ENCODE data around the gene ATXN10.

Gene ATXN10

DNA sequence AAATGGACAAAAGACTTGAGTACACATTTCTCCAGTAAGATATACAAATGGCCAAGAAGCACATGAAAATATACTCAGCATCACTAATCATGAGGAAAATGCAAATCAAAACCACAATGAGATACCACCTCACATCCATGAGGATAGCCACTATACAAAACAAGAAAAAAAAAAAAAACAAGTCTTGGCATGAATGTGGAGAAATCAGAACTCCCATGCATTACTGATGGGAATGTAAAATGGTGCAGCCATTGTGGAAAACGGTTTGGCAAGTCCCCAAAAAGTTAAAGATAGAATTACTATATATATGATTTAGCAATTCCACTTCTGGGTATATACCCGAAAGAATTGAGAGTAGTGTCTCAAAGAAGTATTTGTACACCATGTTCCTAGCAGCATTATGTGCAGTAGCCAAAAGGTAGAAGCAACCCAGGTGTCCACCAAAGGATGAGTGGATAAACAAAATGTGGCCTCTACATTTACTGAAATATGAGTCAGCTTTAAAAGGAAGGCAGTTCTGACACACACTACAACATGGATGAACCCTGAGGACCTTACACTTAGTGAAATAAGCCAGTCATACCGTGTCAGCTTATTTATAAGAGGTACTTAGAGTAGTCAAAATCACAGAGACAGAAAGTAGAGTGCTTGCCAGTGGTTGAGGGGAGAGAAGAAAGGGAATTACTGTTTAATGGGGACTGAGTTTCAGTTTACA is 159.1 kb downstream of the ATXN10 start:
- no peak for DNase-seq (ENCODE audit: low read depth)

- no peak for DNase-seq (ENCODE audit: low read depth)
Measured at GRCh38 chr22:45831394-45831793, 159.8 kb downstream of the ATXN10 start.

DNA sequence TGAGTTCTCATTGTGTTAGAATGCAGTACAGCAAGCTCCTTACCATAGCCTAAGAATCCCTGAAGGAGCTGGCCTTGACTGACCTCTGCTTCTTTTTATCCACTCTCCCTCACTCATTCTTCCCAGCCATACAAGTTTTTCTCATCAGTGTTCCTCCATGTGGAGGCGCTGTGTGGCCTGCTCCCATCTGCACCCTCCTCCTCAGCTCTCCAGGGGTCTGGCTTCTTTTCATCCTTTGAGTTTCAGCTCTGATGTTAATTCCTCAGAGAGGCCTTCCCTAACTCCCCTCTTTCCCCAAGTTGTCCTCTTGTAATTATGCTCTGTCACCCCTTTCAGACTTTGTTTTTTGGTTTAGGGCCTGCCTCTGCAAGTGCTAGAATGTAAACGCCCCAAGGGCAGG is 160.5 kb downstream of the ATXN10 start:
- no peak for DNase-seq (ENCODE audit: low read depth)

DNA sequence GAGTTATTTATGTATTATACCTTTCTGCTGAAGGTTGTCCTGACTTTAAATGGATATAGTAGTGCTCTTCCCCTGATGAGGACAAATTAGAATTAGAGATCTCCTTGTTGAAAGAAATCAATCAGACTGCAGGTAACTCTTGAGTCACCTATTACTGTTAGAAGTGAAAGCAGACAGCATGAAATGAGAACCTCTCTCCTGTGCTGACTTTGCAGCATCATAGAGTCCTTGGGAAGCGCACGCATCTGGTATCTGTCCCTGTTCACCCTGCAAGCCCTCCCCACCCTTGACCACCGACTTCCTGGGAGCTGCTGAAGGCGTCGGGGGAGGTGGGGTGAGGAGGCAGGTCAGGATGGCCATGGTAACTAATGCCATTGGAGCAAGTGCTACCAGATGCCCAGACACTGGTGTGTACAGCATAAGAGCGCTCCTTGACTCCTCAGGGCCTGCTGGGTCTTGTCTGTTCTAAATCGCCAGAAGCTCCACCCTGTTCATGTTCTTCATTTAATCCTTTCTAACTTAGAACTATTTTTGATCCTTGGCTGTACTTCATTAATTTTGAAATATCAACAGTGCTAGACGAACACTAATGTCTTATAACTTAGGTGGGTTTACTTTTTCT is 161.4 kb downstream of the ATXN10 start:
- DNase-seq (ENCODE audit: low read depth) = no peak

- DNase-seq (ENCODE audit: low read depth) = no peak
Measured at GRCh38 chr22:45833613-45834012, 162.0 kb downstream of the ATXN10 start.

DNA sequence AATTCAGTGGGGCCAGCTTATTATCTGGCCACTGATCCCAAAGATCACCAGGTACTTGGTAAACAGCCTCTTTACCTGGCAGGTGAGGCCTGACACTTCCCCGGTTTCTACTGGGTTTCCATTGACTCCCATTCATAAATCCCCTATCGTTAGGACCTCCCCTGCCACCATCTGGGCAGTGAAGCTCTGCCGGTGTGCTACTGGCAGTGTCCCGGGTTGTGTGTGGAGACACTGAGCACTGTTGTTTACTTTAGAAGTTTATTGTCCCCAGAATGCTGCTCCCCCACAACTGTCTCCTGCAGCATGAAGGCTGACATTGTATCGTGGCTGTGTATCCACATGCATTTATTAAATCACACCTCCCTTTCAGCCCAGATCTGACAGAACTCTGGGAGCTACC is 162.6 kb downstream of the ATXN10 start:
- no peak for DNase-seq (ENCODE audit: low read depth)

GRCh38 chr22:45834795-45835194 is 163.2 kb downstream of the ATXN10 start:
- no peak for DNase-seq (ENCODE audit: low read depth)

DNA sequence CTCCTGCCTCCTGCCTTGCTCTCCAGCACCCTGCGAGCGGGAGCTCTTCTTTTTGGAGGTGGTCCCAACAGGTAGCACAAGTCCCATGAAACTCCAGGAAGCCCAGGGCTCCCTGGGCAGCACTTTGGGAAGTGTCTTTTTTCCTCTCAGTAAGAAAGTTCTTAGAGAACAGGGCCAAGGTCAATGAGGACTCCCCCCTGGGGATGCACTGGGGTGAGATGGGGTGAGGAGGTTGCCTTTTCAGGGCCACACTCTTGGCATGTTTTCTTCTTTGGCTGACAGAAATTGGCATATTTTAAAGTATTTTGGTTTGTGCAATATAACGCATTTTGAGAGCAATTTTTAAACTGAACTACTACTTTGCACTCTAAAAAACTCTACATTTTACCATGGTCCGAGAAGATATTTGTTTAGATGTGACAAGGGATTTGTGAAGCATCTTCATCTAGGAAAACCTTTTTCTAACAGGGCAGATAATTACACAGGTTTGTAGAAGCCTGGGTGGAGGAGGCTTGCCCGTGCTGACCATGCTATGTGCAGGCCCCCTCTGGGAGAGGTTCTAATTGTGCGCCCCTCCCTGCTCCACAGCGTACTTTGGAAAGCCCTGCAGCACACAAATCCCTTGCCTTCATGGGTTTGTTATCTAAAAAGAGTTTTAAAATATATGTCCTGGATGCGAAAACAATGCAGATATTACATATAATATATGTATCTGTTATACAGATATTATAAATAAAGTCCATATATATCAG is 165.0 kb downstream of the ATXN10 start:
- no peak for DNase-seq (ENCODE audit: low read depth)

DNA sequence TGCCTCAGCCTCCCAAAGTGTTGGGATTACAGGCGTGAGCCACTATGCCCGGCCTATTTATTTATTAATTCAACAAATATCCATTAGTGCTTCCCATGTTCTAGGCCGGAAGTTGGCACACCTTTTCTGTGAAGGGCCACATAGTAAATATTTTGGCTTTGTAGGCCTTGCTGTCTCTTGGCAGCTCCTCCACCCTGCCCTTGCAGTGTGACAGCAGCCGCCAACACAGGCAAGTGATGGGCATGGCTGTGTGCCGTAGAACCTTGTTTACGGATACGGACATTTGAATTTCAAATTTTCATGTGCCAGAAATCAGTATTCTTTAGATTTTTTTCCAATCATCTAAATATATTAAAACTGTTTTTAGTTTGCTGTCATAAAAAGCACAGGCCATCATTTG is 165.9 kb downstream of the ATXN10 start:
- no peak for DNase-seq (ENCODE audit: low read depth)

- no peak for DNase-seq (ENCODE audit: low read depth)
Measured at GRCh38 chr22:45838305-45838887, 166.8 kb downstream of the ATXN10 start.

- DNase-seq (ENCODE audit: low read depth) = no peak
Measured at GRCh38 chr22:45840483-45840882, 168.8 kb downstream of the ATXN10 start.

- no peak for DNase-seq (ENCODE audit: low read depth)
Measured at GRCh38 chr22:45842291-45842991, 170.8 kb downstream of the ATXN10 start.

GRCh38 chr22:45843031-45843430 is 171.4 kb downstream of the ATXN10 start:
- DNase-seq (ENCODE audit: low read depth) = no peak

DNA sequence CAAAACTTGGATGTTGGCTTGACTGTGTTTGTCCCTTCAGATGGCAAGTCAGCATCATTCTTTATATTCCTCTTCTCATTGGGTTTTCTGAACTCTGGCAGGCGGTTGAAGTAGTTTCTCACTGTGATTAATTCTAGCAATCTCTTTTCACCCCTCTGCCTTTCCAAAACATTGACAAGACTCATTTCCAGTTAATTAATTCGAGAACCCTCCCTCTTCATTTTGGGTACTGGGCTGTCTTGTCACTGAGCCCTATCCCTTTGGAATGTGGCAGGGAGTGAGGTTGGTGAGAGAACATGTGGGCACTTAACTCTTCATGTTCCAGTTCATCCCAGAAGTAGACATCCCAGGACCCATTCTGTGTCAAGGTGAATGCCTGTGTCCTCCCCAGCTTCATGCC is 172.4 kb downstream of the ATXN10 start:
- DNase-seq (ENCODE audit: low read depth) = no peak

GRCh38 chr22:45845076-45845487 is 173.4 kb downstream of the ATXN10 start:
- no peak for DNase-seq (ENCODE audit: low read depth)

DNA sequence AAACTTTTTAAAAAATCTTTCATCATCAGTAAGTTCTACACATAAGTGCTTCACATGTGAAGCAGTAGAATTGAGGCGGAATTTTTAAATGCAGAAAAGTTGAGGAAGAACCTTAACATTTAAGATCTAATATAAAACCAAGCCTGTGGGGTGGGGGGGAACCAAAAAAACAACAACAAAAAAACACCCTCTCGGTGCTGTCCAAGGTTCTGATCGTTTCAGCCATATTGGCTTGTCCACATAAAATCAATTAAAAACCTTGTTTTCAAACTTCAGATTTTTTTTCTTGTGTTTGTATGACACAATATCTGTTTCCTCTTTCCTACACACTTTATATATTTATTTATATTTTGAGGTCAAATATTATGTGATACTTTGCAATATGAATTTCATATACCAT is 175.3 kb downstream of the ATXN10 start:
- DNase-seq (ENCODE audit: low read depth) = no peak

DNA sequence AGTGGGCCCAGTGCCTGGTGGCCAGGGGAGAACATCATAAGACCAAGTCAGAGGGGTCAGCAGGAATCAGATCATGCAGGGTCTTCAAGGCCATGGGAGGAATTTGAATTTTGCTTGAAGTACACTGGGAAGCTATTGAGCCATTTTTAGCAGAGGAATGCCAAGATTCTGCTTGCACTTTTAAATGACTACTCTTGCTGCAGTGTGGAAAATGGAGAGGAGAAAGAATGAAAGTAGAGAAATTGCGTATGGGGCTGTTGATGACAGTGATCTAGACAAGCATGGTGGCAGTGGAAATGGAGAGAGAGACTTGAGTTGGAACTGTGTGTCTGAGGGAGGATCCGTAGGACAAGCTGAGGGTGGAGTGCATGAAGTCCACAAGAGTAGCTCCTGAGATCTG is 177.3 kb downstream of the ATXN10 start:
- no peak for DNase-seq (ENCODE audit: low read depth)

DNA sequence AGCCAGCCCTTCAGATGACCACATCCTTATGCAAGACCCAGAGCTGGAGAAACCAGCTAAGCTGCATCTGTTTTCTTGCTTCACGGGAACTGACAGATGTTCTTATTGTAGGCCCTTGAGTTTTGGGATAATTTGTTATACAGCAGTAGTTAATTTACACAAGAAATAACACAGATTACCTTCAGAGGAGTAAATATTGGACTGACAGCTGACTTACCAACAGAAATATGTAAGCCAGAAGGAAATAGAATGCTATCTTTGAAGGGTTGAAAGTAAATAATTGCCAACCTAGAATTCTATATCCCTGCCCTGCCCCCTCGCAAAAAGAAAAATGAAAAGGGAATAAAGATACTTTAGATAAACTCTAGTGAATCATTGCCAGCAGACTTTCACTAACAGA is 181.2 kb downstream of the ATXN10 start:
- DNase-seq (ENCODE audit: low read depth) = no peak

GRCh38 chr22:45855961-45856360 is 184.3 kb downstream of the ATXN10 start:
- no peak for DNase-seq (ENCODE audit: low read depth)

GRCh38 chr22:45857519-45857918 is 185.9 kb downstream of the ATXN10 start:
- no peak for DNase-seq (ENCODE audit: low read depth)

DNA sequence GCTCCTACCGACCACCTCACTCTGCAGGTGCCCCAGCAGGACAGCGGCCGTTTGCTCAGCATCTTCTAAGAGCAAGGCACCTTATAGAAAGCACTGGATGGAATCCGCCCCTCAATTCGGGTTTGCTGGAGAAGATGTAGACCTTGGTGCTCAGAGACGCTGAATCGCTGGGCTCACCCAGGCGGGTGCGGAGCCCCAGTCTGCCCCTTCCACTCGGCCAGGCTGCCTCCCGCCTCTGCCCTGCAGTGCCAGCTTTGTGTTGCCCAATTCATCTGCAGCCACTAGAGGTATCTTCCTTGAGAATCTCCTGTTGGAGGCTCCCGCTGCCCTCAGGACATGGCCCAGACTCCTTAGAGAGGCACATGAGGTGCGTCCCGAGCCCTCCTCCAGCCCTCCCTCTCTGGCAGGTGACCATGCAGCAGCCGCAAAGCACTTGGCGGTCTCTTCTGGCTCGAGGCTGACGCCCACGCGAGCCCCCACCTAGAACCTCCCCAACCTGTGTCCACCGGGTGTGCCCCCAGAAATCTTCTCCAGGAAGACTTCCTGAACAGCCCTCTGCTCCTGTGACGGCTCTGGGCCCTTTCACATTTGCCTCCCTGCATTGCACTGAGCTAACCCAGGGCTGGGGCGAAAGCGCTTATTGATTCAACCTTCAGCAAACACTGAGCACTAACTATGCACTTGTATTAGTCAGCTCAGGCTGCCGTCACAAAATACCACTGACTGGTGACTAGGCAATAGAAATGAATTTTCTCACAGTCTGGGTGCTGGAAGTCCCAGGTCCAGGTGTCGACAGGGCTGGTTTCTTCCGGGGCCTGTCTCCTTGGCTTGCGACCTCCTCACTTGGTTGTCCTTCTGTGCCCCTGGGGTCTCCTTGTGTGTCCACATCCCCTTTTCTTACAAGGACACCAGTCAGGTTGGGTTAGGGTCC is 187.9 kb downstream of the ATXN10 start:
- DNase-seq (ENCODE audit: low read depth) = no peak

Data from activated T-helper 1 cell treated with Interleukin-2 at 50 U/mL for 16 hours (primary cell).